Measurements from ENCODE around the gene ECE1. TPM values are rescaled to one million over a fixed set of nuclear protein-coding genes. Genes with fewer than 3 reads are reported as not detected.

Gene ECE1
- total and polyA plus RNA-seq, 2 of the 13 experiments (the other 11 are each of a cell fraction or from before 2014, with no cell fraction given) = 13.5 to 21.2 TPM

GRCh38 chr1:21251773-21252471 is 38.3 kb downstream of the ECE1 start (continued):
- TF ChIP-seq AFF4 (CRISPR knock-in tag; IDR thresholded peaks at IDR 0.05) = no peak
- no peak for TF ChIP-seq ZNF101 (CRISPR knock-in tag; IDR thresholded peaks at IDR 0.05; ENCODE audit: borderline replicate concordance, low read depth)
- no peak for TF ChIP-seq ZNF713 (CRISPR knock-in tag; IDR thresholded peaks at IDR 0.05)
- no peak for TF ChIP-seq KDM1A (CRISPR knock-in tag; IDR thresholded peaks at IDR 0.05)
- TF ChIP-seq BORCS8-MEF2B (CRISPR knock-in tag; IDR thresholded peaks at IDR 0.05) = no peak
- no peak for TF ChIP-seq KAT2B (IDR thresholded peaks at IDR 0.05; ENCODE audit: borderline replicate concordance, low read depth, low read length)
- TF ChIP-seq SMAD1 (CRISPR knock-in tag; IDR thresholded peaks at IDR 0.05; ENCODE audit: borderline replicate concordance, low read depth) = no peak
- peak; percentile 99 for TF ChIP-seq FOXA3 (CRISPR knock-in tag; IDR thresholded peaks at IDR 0.05)
- no peak for TF ChIP-seq ZNF30 (CRISPR knock-in tag; IDR thresholded peaks at IDR 0.05)
- TF ChIP-seq, protein P1, sequence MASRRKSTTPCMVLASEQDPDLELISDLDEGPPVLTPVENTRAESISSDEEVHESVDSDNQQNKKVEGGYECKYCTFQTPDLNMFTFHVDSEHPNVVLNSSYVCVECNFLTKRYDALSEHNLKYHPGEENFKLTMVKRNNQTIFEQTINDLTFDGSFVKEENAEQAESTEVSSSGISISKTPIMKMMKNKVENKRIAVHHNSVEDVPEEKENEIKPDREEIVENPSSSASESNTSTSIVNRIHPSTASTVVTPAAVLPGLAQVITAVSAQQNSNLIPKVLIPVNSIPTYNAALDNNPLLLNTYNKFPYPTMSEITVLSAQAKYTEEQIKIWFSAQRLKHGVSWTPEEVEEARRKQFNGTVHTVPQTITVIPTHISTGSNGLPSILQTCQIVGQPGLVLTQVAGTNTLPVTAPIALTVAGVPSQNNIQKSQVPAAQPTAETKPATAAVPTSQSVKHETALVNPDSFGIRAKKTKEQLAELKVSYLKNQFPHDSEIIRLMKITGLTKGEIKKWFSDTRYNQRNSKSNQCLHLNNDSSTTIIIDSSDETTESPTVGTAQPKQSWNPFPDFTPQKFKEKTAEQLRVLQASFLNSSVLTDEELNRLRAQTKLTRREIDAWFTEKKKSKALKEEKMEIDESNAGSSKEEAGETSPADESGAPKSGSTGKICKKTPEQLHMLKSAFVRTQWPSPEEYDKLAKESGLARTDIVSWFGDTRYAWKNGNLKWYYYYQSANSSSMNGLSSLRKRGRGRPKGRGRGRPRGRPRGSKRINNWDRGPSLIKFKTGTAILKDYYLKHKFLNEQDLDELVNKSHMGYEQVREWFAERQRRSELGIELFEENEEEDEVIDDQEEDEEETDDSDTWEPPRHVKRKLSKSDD (CRISPR knock-in tag; IDR thresholded peaks at IDR 0.05; ENCODE audit: low read depth) = 0 out of 2 replicates have a peak, but pooled peaks have one; percentile 30
- no peak for TF ChIP-seq KDM5A (IDR thresholded peaks at IDR 0.05; ENCODE audit: borderline replicate concordance, low read length)
- no peak for TF ChIP-seq EED (CRISPR knock-in tag; IDR thresholded peaks at IDR 0.05)
- TF ChIP-seq TEAD2 (CRISPR knock-in tag; IDR thresholded peaks at IDR 0.05) = no peak
- TF ChIP-seq THRA (CRISPR knock-in tag; IDR thresholded peaks at IDR 0.05; ENCODE audit: borderline replicate concordance) = peak; percentile 79
- TF ChIP-seq ZFP41 (CRISPR knock-in tag; IDR thresholded peaks at IDR 0.05; ENCODE audit: borderline replicate concordance) = no peak
- TF ChIP-seq ZNF331 (CRISPR knock-in tag; IDR thresholded peaks at IDR 0.05) = peak; percentile 79; the same call in 1 of the 2 replicates
- no peak for TF ChIP-seq PHF5A (CRISPR knock-in tag; IDR thresholded peaks at IDR 0.05; ENCODE audit: low read depth, unreplicated experiment)
- no peak for TF ChIP-seq THAP8 (CRISPR knock-in tag; IDR thresholded peaks at IDR 0.05; ENCODE audit: borderline replicate concordance)
- TF ChIP-seq, protein P2, sequence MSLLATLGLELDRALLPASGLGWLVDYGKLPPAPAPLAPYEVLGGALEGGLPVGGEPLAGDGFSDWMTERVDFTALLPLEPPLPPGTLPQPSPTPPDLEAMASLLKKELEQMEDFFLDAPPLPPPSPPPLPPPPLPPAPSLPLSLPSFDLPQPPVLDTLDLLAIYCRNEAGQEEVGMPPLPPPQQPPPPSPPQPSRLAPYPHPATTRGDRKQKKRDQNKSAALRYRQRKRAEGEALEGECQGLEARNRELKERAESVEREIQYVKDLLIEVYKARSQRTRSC (CRISPR knock-in tag; IDR thresholded peaks at IDR 0.05; ENCODE audit: low read depth) = no peak
- TF ChIP-seq SAFB2 (CRISPR knock-in tag; IDR thresholded peaks at IDR 0.05; ENCODE audit: borderline replicate concordance, low read depth) = no peak
- TF ChIP-seq PHF21A (CRISPR knock-in tag; IDR thresholded peaks at IDR 0.05) = peak; percentile 92

Data from HepG2 (cell line).